GM12872 (cell line): ENCODE data around the gene UBE2N.
A peak's percentile ranks its signal among the peaks of the same experiment; 100 is the strongest.

ENCODE experiments used
- TF ChIP-seq, protein P1 (sequence below): IDR thresholded peaks from 3 replicates; pipeline ENCODE4 v1.5.1; 2011; ENCODE audit warnings: low read depth, mild to moderate bottlenecking, low read length, moderate library complexity; ENCODE audit not compliant: insufficient read depth

The UBE2N gene

DNA sequence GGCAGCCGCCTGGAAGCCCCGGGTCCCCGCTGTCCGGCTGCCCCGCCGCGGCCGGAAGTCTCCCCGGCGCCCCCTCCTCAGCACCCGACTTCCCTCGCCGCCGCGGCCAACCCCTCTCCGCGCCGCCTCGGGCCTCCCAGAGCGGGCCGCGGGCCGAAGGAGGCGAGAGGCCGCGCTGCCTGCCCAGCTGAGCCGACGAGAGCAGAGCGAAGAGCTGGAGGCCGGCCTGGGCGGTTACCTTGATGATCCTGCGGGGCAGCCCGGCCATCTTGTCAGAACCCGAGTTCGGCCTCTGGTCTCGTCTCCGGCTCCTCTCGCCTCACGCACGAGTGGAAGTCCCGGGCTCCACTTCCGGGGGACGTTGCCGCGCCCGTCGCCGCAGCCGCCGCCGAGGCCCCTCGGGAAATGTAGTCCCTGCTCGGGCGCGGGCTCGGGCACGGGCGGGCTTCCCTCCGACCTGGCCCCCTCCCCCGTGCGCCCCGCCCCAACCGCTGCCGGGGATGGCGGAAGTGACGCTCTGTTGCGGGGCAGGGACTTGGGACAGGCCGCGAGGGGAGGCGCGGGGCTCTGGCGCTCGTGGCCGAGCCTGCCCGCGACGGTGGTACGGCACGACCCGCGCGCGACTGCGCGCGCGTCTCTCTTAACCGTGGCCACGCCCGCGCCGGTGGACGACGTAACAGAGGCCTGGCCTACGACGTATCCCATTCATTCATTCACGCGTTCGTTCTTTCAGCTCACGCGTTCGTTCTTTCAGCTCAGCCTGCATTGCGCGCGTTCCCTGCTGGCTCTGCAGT, at the start of gene UBE2N:
TSS of gene UBE2N (minus strand) at position 331 of the 794 bp plus-strand sequence. CDS start at position 268, 63 bp downstream.
- TF ChIP-seq, protein P1, sequence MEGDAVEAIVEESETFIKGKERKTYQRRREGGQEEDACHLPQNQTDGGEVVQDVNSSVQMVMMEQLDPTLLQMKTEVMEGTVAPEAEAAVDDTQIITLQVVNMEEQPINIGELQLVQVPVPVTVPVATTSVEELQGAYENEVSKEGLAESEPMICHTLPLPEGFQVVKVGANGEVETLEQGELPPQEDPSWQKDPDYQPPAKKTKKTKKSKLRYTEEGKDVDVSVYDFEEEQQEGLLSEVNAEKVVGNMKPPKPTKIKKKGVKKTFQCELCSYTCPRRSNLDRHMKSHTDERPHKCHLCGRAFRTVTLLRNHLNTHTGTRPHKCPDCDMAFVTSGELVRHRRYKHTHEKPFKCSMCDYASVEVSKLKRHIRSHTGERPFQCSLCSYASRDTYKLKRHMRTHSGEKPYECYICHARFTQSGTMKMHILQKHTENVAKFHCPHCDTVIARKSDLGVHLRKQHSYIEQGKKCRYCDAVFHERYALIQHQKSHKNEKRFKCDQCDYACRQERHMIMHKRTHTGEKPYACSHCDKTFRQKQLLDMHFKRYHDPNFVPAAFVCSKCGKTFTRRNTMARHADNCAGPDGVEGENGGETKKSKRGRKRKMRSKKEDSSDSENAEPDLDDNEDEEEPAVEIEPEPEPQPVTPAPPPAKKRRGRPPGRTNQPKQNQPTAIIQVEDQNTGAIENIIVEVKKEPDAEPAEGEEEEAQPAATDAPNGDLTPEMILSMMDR: 0 out of 3 replicates have a peak, but pooled peaks have one; percentile 12

DNA sequence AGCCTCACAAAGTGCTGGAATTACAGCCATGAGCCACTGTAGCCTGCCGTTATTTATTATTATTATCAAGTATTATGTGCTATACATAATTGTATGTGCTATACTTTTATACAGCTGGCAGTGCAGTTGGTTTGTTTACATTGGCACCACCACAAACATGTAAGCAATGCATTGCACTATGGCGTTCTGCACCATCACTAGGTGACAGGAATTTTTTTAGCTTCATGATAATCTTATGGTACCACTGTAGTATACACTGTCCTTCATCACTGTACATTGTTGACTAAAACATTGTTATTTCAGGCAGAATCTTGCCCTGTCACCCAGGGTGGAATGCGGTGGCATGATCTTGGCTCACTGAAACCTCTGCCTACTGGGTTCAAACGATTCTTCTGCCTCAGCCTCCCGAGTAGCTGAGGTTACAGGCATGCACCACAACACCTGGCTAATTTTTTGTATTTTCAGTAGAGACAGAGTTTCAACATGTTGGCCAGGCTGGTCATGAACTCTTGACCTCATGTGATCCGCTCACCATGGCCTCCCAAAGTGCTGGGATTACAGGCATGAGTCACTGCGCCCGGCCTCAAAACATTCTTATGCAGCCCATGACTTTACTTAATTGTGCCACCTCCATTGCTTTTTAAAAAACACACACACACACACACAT, 42.7 kb upstream of the UBE2N start:
- TF ChIP-seq, protein P1: no peak

- TF ChIP-seq, protein P1: no peak
Observed at GRCh38 chr12:93483151-93483807, 41.5 kb upstream of the UBE2N start.

GRCh38 chr12:93482721-93483120, 41.0 kb upstream of the UBE2N start:
- TF ChIP-seq, protein P1: no peak

DNA sequence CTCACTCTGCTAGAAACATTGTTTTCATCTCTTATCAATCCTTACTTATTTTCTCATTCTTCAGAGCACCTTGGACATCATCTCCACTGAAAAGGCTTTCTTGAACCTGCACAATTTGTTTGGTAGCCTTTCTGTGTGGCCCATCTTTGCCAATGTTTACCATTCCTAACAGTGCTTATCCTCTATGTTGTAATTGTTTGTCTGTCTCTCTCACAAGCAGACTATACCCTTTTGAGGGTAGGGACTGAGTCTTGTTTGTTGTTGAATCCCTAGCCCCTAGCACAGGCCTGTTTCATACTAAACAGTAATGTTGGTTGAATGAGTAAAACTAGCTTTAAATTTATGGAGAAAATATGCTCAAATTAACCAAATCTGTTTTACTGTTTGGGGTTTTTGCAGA, 34.8 kb upstream of the UBE2N start:
- TF ChIP-seq, protein P1: no peak

- TF ChIP-seq, protein P1: no peak
Observed at GRCh38 chr12:93469386-93469785, 27.6 kb upstream of the UBE2N start.

- TF ChIP-seq, protein P1: no peak
Observed at GRCh38 chr12:93468008-93468371, 26.2 kb upstream of the UBE2N start.
